Measurements from ENCODE around the gene PRKACA. TPM values are rescaled to one million over a fixed set of nuclear protein-coding genes. Genes with fewer than 3 reads are reported as not detected.

The PRKACA gene
- polyA plus RNA-seq (2013, experiment 1 of 2), result 72.9 TPM
- 68.4 TPM for polyA plus RNA-seq (2013, experiment 2 of 2)

DNA sequence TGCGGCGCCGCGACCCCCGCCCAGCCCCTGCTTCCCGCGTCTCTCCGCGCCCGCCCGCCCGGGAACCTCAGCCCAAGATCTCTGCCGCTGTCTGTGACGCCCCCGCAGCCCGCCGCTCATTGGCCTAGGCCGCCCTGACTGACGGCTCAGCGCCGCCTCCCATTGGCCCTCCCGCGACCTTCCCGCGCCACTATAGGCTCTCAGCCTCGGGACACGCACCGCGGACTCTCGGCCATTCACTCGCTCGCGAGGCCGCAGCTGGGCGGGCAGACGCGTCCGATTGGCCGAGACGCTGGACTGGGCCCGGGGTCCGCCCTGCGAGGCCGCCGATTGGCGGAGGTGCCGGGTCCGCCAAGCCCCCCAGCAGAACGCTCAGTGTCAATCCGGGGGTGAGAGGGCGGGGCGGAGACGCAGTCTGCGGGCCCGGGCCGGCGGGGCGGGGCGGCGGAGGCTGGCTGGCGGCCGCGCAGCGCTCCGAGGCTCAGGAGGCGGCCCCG is at the start of gene PRKACA:
Gene PRKACA (minus strand): TSS at position 95 of the 497 bp plus-strand sequence. CDS start 215 bp downstream, outside the sequence.
- peak within 1 kb of the TSS; percentile 93 for H3K27ac ChIP-seq (ENCODE audit: low read depth, low read length, severe bottlenecking)
- 0% methylated on average over 55 to 56 of the region's 67 CpGs for WGBS, 2 experiments (ENCODE audit: insufficient coverage in 2 of 2)
- peaks cover 16% of the 10 kb centered on the region for H3K36me3 ChIP-seq (ENCODE audit: control insufficient read depth, insufficient read depth, low read length)
- H3K9me3 ChIP-seq (ENCODE audit: control insufficient read depth, low read length), result no peaks in the 10 kb centered on the region
- peaks cover 37% of the 10 kb centered on the region for H3K4me1 ChIP-seq (ENCODE audit: control insufficient read depth, insufficient read depth, low read length, poor library complexity, severe bottlenecking)
- peak within 1 kb of the TSS; percentile 94 for H3K4me3 ChIP-seq (ENCODE audit: extremely low read depth, insufficient read depth, low read length, poor library complexity, severe bottlenecking)

DNA sequence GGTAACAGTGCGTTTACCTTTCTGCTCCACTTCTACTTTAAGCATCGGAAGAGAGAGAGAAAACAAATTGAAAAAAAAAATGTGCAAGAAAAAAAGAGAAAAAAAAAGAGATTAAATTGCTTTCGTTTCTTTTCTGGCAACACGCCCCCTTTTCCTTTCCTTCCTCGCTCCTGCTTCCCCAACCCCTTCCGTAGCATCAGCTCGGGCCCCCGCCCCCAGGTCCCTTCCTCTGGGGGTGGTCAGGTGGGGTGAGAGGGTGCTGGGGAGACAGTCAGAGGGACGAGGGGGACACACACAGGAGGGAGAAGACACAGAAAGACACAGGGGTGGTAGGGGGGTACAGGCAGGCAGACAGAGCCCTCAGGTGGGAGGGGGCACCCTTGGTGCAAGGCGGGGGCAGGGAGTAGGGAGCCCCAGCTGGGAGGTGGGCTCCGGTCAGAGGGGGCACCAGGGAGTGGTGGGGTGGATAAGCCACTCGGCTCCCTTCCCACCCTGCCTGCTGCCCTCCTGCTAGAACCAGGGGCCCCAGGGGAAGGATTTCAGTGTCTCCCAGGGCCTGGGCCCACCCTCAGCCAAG is 49.5 kb upstream of the PRKACA start:
- H3K4me3 ChIP-seq (ENCODE audit: extremely low read depth, insufficient read depth, low read length, poor library complexity, severe bottlenecking), result no peak overlapping the region
- peaks cover 4% of the 10 kb centered on the region for H3K4me1 ChIP-seq (ENCODE audit: control insufficient read depth, insufficient read depth, low read length, poor library complexity, severe bottlenecking)
- 100% methylated on average over 1 of the region's 12 CpGs; no CpG with 5 or more reads in 1 of the 2 experiments for WGBS, 2 experiments (ENCODE audit: insufficient coverage in 2 of 2)
- peaks cover 48% of the 10 kb centered on the region for H3K36me3 ChIP-seq (ENCODE audit: control insufficient read depth, insufficient read depth, low read length)
- H3K9me3 ChIP-seq (ENCODE audit: control insufficient read depth, low read length), result no peaks in the 10 kb centered on the region
- no peak overlapping the region for H3K27ac ChIP-seq (ENCODE audit: low read depth, low read length, severe bottlenecking)

DNA sequence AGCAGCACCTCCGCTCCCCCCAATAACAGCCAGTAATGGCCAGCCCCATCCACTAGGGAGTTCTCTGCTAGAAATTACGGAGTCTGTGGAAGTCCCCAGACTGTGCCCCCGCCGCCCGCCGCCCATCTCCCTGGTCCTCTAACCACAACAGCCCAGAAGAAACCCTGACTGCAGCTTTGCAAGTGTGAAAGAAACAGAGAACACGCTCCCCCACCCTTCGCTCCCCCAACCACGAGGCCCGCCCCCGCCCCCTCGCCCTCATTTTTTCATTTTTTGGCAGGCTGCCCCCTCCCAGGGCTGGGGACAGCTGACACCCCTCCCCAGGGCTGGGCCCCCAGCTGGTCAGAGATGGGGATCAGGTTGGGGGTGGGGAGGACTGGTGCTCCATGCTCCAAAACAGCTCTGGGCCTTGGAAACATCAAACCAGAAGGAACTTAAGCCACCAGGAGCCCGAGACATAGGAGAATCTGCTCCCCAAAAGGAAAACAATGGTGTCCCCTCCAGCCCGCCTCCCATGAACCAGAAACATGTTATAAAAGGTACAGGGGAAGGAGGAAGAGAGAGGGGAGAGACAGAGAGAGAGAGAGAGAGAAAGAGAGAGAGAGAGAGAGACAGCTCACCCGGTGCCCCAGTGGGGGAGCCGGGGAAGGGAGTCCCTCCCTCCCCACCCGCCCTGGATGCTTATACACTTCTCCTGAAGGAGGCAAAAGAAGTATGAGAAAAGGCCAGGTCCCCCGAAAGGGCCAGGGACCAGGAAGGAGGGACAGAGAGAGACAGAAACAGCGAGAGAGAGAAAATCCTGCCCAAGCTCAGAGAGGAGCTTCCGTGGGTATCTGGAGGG is 48.6 kb upstream of the PRKACA start:
- WGBS, 2 experiments (ENCODE audit: insufficient coverage in 2 of 2), result 86 to 93% methylated on average over 4 to 5 of the region's 20 CpGs
- Histone ChIP-seq H3K4me3 (ENCODE audit: extremely low read depth, insufficient read depth, low read length, poor library complexity, severe bottlenecking) (no peak overlapping the region), H3K27ac (ENCODE audit: low read depth, low read length, severe bottlenecking) (no peak overlapping the region), H3K36me3 (ENCODE audit: control insufficient read depth, insufficient read depth, low read length) (peaks cover 39% of the 10 kb centered on the region), H3K4me1 (ENCODE audit: control insufficient read depth, insufficient read depth, low read length, poor library complexity, severe bottlenecking) (peaks cover 4% of the 10 kb centered on the region), H3K9me3 (ENCODE audit: control insufficient read depth, low read length) (no peaks in the 10 kb centered on the region)

DNA sequence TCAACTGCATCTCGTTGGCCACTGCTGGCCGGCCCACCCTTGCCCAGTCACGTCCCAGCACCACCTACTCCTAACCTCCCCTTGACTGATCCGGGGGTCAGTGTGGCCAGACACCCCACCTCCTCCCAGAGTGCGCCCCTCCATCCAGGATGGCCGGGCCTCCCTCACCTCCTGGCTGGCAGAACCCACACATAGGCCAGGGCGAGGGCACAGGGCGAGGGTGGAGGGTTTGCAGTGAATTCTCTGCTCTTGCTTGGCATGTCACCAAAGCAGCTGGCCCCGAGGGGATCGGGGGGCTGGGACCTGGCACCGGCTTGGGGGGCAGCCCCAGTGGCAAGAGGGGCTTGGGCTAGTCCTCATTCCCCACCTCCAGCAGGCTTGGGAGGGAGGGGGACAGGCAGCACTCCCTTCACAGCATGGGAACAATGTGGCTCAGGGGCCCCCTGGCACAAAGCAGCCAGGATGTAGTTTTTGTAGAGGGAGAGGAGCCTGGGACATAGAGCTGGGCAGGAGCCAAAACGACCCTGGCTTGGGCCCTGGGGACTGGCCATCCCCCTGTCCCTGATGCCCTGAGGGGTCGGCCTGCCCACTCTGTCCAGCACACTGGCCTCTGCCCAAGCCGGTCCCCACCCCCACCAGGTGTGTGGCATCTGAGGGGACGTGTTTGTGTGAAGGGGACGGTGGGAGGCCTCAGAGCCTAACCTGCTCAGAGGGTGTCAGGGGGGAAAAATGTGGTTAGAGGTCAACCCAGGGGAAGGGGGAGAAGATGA is 47.3 kb upstream of the PRKACA start:
- H3K4me3 ChIP-seq (ENCODE audit: extremely low read depth, insufficient read depth, low read length, poor library complexity, severe bottlenecking), result no peak overlapping the region
- H3K27ac ChIP-seq (ENCODE audit: low read depth, low read length, severe bottlenecking), result no peak overlapping the region
- no peaks in the 10 kb centered on the region for H3K9me3 ChIP-seq (ENCODE audit: control insufficient read depth, low read length)
- H3K4me1 ChIP-seq (ENCODE audit: control insufficient read depth, insufficient read depth, low read length, poor library complexity, severe bottlenecking), result peaks cover 4% of the 10 kb centered on the region
- WGBS, 2 experiments (ENCODE audit: insufficient coverage in 2 of 2), result 75 to 93% methylated on average over 2 to 11 of the region's 16 CpGs
- peaks cover 30% of the 10 kb centered on the region for H3K36me3 ChIP-seq (ENCODE audit: control insufficient read depth, insufficient read depth, low read length)

DNA sequence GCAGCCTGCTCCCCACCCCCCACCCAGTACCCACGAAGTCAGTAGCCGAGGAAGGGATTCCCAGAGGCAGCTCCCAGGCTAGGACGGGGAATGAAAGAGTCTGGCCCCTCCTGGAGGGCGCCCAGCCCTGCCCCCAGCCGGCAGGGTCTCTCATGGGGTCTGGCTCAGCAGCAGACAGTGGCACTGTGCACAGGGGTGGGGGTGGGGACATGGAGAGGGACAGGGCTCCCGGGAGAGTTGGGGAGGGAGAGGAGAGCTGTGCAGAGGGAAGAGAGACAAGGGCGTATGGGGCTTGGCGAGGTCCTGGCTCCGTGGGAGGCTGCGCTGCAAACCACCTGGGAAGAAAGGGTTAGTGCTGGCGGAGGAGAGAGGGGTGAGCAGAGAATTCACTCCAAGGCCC is 46.5 kb upstream of the PRKACA start:
- H3K9me3 ChIP-seq (ENCODE audit: control insufficient read depth, low read length), result no peaks in the 10 kb centered on the region
- peaks cover 24% of the 10 kb centered on the region for H3K36me3 ChIP-seq (ENCODE audit: control insufficient read depth, insufficient read depth, low read length)
- H3K27ac ChIP-seq (ENCODE audit: low read depth, low read length, severe bottlenecking), result no peak overlapping the region
- H3K4me3 ChIP-seq (ENCODE audit: extremely low read depth, insufficient read depth, low read length, poor library complexity, severe bottlenecking), result no peak overlapping the region
- WGBS, 2 experiments (ENCODE audit: insufficient coverage in 2 of 2), result 88 to 90% methylated on average over 7 to 9 of the region's 11 CpGs
- peaks cover 4% of the 10 kb centered on the region for H3K4me1 ChIP-seq (ENCODE audit: control insufficient read depth, insufficient read depth, low read length, poor library complexity, severe bottlenecking)

DNA sequence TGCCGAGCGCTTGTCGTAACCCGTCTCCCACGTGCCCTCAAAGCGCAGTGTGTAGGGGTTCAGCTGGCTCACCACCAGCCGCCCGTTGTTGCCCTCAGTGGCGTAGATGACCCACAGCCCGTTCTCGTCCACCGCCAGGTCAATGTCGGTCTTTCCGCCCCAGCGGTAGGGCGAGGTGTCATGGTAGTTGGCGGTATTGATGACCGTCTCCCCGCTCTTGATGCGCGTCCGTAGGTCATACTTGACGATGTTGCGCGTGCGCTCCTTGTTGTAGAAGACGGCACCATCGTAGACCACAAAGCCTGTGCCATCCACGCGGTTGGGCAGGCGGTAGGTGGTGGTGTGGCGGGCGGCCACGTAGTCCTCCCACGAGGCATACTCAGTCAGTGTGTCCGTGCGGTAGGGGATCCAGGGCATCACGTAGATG is 45.3 kb upstream of the PRKACA start:
- WGBS, 2 experiments (ENCODE audit: insufficient coverage in 2 of 2), result 97% methylated on average over 35 to 38 of the region's 38 CpGs
- no peak overlapping the region for H3K27ac ChIP-seq (ENCODE audit: low read depth, low read length, severe bottlenecking)
- no peak overlapping the region for H3K4me3 ChIP-seq (ENCODE audit: extremely low read depth, insufficient read depth, low read length, poor library complexity, severe bottlenecking)
- no peaks in the 10 kb centered on the region for H3K9me3 ChIP-seq (ENCODE audit: control insufficient read depth, low read length)
- H3K36me3 ChIP-seq (ENCODE audit: control insufficient read depth, insufficient read depth, low read length), result peaks cover 29% of the 10 kb centered on the region
- peaks cover 4% of the 10 kb centered on the region for H3K4me1 ChIP-seq (ENCODE audit: control insufficient read depth, insufficient read depth, low read length, poor library complexity, severe bottlenecking)

DNA sequence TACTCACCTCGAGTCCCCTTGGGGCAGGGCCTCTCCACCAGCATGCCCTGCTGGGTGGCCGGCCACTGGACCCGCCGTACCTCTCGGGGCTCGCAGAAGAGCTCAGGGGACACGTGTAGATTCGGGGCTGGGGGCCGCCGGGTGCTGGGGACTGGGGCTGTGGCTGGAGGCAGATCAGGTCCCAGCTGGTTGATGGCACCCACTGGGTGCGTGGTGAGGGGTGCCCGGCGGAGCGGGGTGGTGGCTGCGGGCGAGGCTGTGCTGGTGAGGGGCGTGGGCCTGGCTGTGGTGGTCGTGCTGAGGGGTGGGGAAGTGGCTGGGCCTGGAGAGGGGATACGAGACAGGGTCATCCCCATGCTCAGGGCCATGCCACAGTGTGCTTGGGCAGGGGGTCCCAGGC is 43.7 kb upstream of the PRKACA start:
- H3K4me3 ChIP-seq (ENCODE audit: extremely low read depth, insufficient read depth, low read length, poor library complexity, severe bottlenecking), result no peak overlapping the region
- H3K36me3 ChIP-seq (ENCODE audit: control insufficient read depth, insufficient read depth, low read length), result peaks cover 42% of the 10 kb centered on the region
- whole genome bisulfite sequencing, 2 experiments (ENCODE audit: insufficient coverage in 2 of 2), result 93 to 96% methylated on average over 19 of the region's 19 CpGs
- H3K27ac ChIP-seq (ENCODE audit: low read depth, low read length, severe bottlenecking), result no peak overlapping the region
- no peaks in the 10 kb centered on the region for H3K9me3 ChIP-seq (ENCODE audit: control insufficient read depth, low read length)
- H3K4me1 ChIP-seq (ENCODE audit: control insufficient read depth, insufficient read depth, low read length, poor library complexity, severe bottlenecking), result peaks cover 3% of the 10 kb centered on the region

DNA sequence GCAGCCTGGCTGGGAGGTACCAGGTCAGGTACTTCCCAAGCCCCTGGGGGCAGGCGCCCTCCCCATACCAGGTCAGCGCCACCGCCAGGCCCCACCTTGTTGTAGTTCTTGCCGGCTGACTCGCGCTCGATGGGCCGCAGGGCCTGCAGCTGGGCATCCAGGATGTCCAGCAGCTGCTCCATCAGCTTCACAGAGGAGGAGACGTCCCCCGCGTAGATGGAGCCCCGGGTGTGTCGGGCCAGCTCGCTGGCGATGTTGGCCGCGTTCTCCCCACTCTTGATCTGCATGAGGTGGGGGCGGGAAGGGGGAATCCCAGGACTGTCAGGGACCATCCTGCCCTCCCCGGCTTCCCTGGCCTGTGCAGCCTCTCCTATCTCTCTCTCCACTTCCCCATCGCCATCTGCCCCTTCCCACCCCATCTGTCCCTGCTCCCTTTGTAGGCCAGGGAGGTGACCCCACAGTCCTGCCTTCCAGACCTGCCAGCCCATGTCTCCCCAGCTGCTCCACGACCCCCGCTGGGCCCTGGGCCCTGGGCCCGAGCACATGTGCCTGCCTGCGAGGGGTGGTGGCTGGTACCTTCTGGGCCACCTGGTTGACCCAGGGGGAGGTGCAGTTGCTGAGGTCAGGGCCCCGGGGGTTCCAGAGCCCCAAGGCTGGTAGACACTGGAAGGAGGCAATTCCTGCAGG is 42.6 kb upstream of the PRKACA start:
- no peak overlapping the region for H3K4me3 ChIP-seq (ENCODE audit: extremely low read depth, insufficient read depth, low read length, poor library complexity, severe bottlenecking)
- WGBS, 2 experiments (ENCODE audit: insufficient coverage in 2 of 2), result 97 to 99% methylated on average over 18 to 21 of the region's 25 CpGs
- H3K36me3 ChIP-seq (ENCODE audit: control insufficient read depth, insufficient read depth, low read length), result peaks cover 48% of the 10 kb centered on the region
- no peak overlapping the region for H3K27ac ChIP-seq (ENCODE audit: low read depth, low read length, severe bottlenecking)
- no peaks in the 10 kb centered on the region for H3K9me3 ChIP-seq (ENCODE audit: control insufficient read depth, low read length)
- no peaks in the 10 kb centered on the region for H3K4me1 ChIP-seq (ENCODE audit: control insufficient read depth, insufficient read depth, low read length, poor library complexity, severe bottlenecking)

DNA sequence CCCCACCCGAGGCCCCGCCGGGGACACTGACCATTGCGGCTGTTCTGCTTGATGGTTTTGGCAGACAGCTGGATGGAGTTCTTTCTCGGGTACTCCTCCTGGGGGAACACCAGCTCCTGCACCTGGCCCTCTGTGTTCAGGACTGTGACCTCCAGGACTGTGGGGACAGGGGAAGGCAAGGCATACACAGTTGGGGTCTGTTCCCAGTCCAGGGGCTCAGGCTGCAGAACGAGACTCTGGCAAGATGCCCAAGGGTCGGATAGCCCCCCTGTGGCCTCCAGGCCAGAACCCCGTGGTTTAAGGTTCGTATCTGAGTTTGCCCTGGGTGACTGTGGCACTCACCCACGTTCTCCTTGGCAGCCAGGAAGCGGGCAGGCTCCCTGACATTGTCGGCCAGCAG is 41.5 kb upstream of the PRKACA start:
- H3K9me3 ChIP-seq (ENCODE audit: control insufficient read depth, low read length), result no peaks in the 10 kb centered on the region
- no peaks in the 10 kb centered on the region for H3K4me1 ChIP-seq (ENCODE audit: control insufficient read depth, insufficient read depth, low read length, poor library complexity, severe bottlenecking)
- 96 to 98% methylated on average over 10 to 11 of the region's 12 CpGs for WGBS, 2 experiments (ENCODE audit: insufficient coverage in 2 of 2)

More for the DNA sequence above, 41.5 kb upstream of the PRKACA start:
- Histone ChIP-seq H3K27ac (ENCODE audit: low read depth, low read length, severe bottlenecking) (no peak overlapping the region), H3K4me3 (ENCODE audit: extremely low read depth, insufficient read depth, low read length, poor library complexity, severe bottlenecking) (no peak overlapping the region), H3K36me3 (ENCODE audit: control insufficient read depth, insufficient read depth, low read length) (peaks cover 49% of the 10 kb centered on the region)

Data from mesodermal cell (in vitro differentiated cells).